SK-MEL-5 (cell line): ENCODE measurements around the gene SBK3. TPM values are rescaled to one million over a fixed set of nuclear protein-coding genes. Genes with fewer than 3 reads are reported as not detected.
"Not testable (repeated sequence)": the region's sequence is repeated elsewhere in the genome, so short reads cannot be mapped to it uniquely, and the experiment has no call there.

Source experiments
- DNase-seq: peaks from one replicate; pipeline ENCODE4 v3.0.0-alpha.2; 2016; ENCODE audit warnings: low read depth, low spot score
- in situ Hi-C: cut with HindIII; loops from 2 replicates; pipeline ENCODE4 v1.10.0; 2016; ENCODE audit warnings: low sequenced_read_pairs, high pct_unique_total_duplicates, low pct_unique_long_range_greater_than_20kb
- total RNA-seq: library from RNA; depleted of rRNA; stranded (reverse); fragments of >200 nt; shearing (Covaris generic); gene quantifications from 2 replicates; pipeline ENCODE4 v1.2.3, GENCODE V29; 2014; rRNA removed

Gene SBK3
- total RNA-seq, 1 experiment from 2014 or later = not detected

- in situ Hi-C loops = no loop called here
- no peak for DNase-seq
These were observed 42.2 kb downstream of the SBK3 start for GRCh38 chr19:55503157-55503501.

- in situ Hi-C loops = no loop called here
These were observed 43.0 kb downstream of the SBK3 start for GRCh38 chr19:55502197-55502952.

GRCh38 chr19:55500368-55500952 lies 44.9 kb downstream of the SBK3 start:
- no peak for DNase-seq
- in situ Hi-C loops = no loop called here

More at GRCh38 chr19:55502197-55502952, 43.0 kb downstream of the SBK3 start:
- DNase-seq = no peak

- in situ Hi-C loops = no loop called here
- no peak for DNase-seq
These were observed 47.0 kb downstream of the SBK3 start for GRCh38 chr19:55498246-55498840.

- no peak for DNase-seq
- in situ Hi-C loops = no loop called here
These were observed 47.6 kb downstream of the SBK3 start for GRCh38 chr19:55497763-55498162.

GRCh38 chr19:55496820-55497219 lies 48.5 kb downstream of the SBK3 start:
- DNase-seq, in situ Hi-C loops: not testable (repeated sequence)

GRCh38 chr19:55495646-55496349 lies 49.5 kb downstream of the SBK3 start:
- in situ Hi-C loops = no loop called here

GRCh38 chr19:55494172-55494761 lies 51.1 kb downstream of the SBK3 start:
- DNase-seq = no peak

More at GRCh38 chr19:55495646-55496349, 49.5 kb downstream of the SBK3 start:
- no peak for DNase-seq

GRCh38 chr19:55493645-55494171 lies 51.6 kb downstream of the SBK3 start:
- no peak for DNase-seq
- in situ Hi-C loops = no loop called here

More at GRCh38 chr19:55494172-55494761, 51.1 kb downstream of the SBK3 start:
- in situ Hi-C loops = no loop called here

GRCh38 chr19:55493052-55493644 lies 52.2 kb downstream of the SBK3 start:
- no peak for DNase-seq
- in situ Hi-C loops = no loop called here

GRCh38 chr19:55492362-55492944 lies 52.9 kb downstream of the SBK3 start:
- no peak for DNase-seq

GRCh38 chr19:55491546-55492360 lies 53.6 kb downstream of the SBK3 start:
- in situ Hi-C loops = no loop called here
- DNase-seq = no peak

More at GRCh38 chr19:55492362-55492944, 52.9 kb downstream of the SBK3 start:
- in situ Hi-C loops = no loop called here

Other genes starting within 250 kb of the SBK3 start
- gene TMEM150B, start 220.2 kb downstream of the SBK3 start, total RNA-seq = not detected in 2 replicates
- gene KMT5C, start 205.7 kb downstream of the SBK3 start, total RNA-seq = 5.2 and 7.5 TPM in 2 replicates
- 0.16 and 0.42 TPM in 2 replicates for gene COX6B2, start 190.8 kb downstream of the SBK3 start, total RNA-seq
- not detected in 2 replicates for gene GARIN5B, start 182.3 kb downstream of the SBK3 start, total RNA-seq
- not detected in 2 replicates for gene IL11, start 175.1 kb downstream of the SBK3 start, total RNA-seq
- not detected in 2 replicates for gene TMEM190, start 168.7 kb downstream of the SBK3 start, total RNA-seq
- gene TMEM238, start 161.3 kb downstream of the SBK3 start, total RNA-seq = 0.51 TPM in 1 of 2 replicates, not detected in the other
- gene RPL28, start 159.6 kb downstream of the SBK3 start, total RNA-seq = 394 and 461 TPM in 2 replicates
- gene UBE2S, start 137.8 kb downstream of the SBK3 start, total RNA-seq = 269 and 276 TPM in 2 replicates
- not detected in 2 replicates for gene SHISA7, start 102.2 kb downstream of the SBK3 start, total RNA-seq
- gene ISOC2, start 83.9 kb downstream of the SBK3 start, total RNA-seq = 79.2 and 90.6 TPM in 2 replicates
- gene C19orf85, start 80.8 kb downstream of the SBK3 start, total RNA-seq = not detected in 2 replicates
- gene ZNF628, start 68.9 kb downstream of the SBK3 start, total RNA-seq = 0.71 and 3.1 TPM in 2 replicates
- gene NAT14, start 60.4 kb downstream of the SBK3 start, total RNA-seq = 11.8 TPM in 2 replicates
- gene SSC5D, start 57.1 kb downstream of the SBK3 start, total RNA-seq = 0.05 TPM in 1 of 2 replicates, not detected in the other
- not detected in 2 replicates for gene SBK2, start 8.4 kb downstream of the SBK3 start, total RNA-seq
- gene ZNF579, start 35.3 kb upstream of the SBK3 start, total RNA-seq = 2.4 and 3.8 TPM in 2 replicates
- gene FIZ1, start 54.0 kb upstream of the SBK3 start, total RNA-seq = 1.9 and 5.3 TPM in 2 replicates
- gene ZNF524, start 54.7 kb upstream of the SBK3 start, total RNA-seq = 4.7 and 5.5 TPM in 2 replicates
- 0.69 and 0.85 TPM in 2 replicates for gene ZNF865, start 60.1 kb upstream of the SBK3 start, total RNA-seq
- 1.7 and 1.8 TPM in 2 replicates for gene ZNF784, start 79.0 kb upstream of the SBK3 start, total RNA-seq
- 2.8 and 4.0 TPM in 2 replicates for gene ZNF580, start 95.5 kb upstream of the SBK3 start, total RNA-seq
- 10.6 and 15.3 TPM in 2 replicates for gene ZNF581, start 98.1 kb upstream of the SBK3 start, total RNA-seq
- gene CCDC106, start 102.7 kb upstream of the SBK3 start, total RNA-seq = 8.3 and 10.1 TPM in 2 replicates
- gene U2AF2, start 109.5 kb upstream of the SBK3 start, total RNA-seq = 131 and 139 TPM in 2 replicates
- 25.3 and 29.0 TPM in 2 replicates for gene EPN1, start 129.7 kb upstream of the SBK3 start, total RNA-seq
- not detected in 2 replicates for gene NLRP9, start 192.9 kb upstream of the SBK3 start, total RNA-seq
- gene RFPL4A, start 213.6 kb upstream of the SBK3 start, total RNA-seq = not detected in 2 replicates
- gene RFPL4AL1, start 223.6 kb upstream of the SBK3 start, total RNA-seq = not detected in 2 replicates